ENCODE data around the gene APOL2.

- TF ChIP-seq POLR2A (IDR thresholded peaks at IDR 0.05) (no peak), CTCF (IDR thresholded peaks at IDR 0.05) (no peak), EP300 (IDR thresholded peaks at IDR 0.05) (no peak)
Observed at GRCh38 chr22:36237462-36238372, 1.6 kb downstream of the APOL2 start.

Measured in ovary (tissue), 3 donors.